Activated CD4-positive, alpha-beta T cell treated with anti-CD3 and anti-CD28 coated beads, Interleukin-2, Interleukin-6, amounts not matched to agents 100 ng/mL and 50 ng/mL, durations not matched to agents 16 hours and 8 hours (primary cell): Measurements from ENCODE around the gene GPSM1.
A peak's percentile ranks its signal among the peaks of the same experiment; 100 is the strongest.
"Not testable (repeated sequence)": the region's sequence is repeated elsewhere in the genome, so short reads cannot be mapped to it uniquely, and the experiment has no call there.

Source experiments
- DNase-seq: peaks from one replicate; pipeline ENCODE4 v3.0.0-alpha.2; 2020

Gene GPSM1

GRCh38 chr9:136346927-136347465 is 19.7 kb downstream of the GPSM1 start:
- DNase-seq: no peak

- no peak for DNase-seq
Observed at GRCh38 chr9:136347472-136348256, 20.3 kb downstream of the GPSM1 start.

- no peak for DNase-seq
Observed at GRCh38 chr9:136348691-136349090, 21.4 kb downstream of the GPSM1 start.

GRCh38 chr9:136349546-136349945 is 22.2 kb downstream of the GPSM1 start:
- DNase-seq: no peak

GRCh38 chr9:136351252-136351800 is 24.0 kb downstream of the GPSM1 start:
- DNase-seq: no peak

GRCh38 chr9:136351868-136352267 is 24.5 kb downstream of the GPSM1 start:
- not testable (repeated sequence) for DNase-seq

GRCh38 chr9:136352682-136353081 is 25.3 kb downstream of the GPSM1 start:
- DNase-seq: no peak

- no peak for DNase-seq
Observed at GRCh38 chr9:136353088-136353487, 25.7 kb downstream of the GPSM1 start.

GRCh38 chr9:136353757-136354488 is 26.6 kb downstream of the GPSM1 start:
- DNase-seq: no peak

- DNase-seq: no peak
Observed at GRCh38 chr9:136354592-136355085, 27.3 kb downstream of the GPSM1 start.

GRCh38 chr9:136355616-136356557 is 28.5 kb downstream of the GPSM1 start:
- DNase-seq: no peak

GRCh38 chr9:136357202-136357725 is 29.9 kb downstream of the GPSM1 start:
- DNase-seq: no peak

GRCh38 chr9:136358016-136358415 is 30.7 kb downstream of the GPSM1 start:
- DNase-seq: no peak

- no peak for DNase-seq
Observed at GRCh38 chr9:136358888-136359287, 31.5 kb downstream of the GPSM1 start.

GRCh38 chr9:136359774-136360718 is 32.7 kb downstream of the GPSM1 start:
- no peak for DNase-seq

- no peak for DNase-seq
Observed at GRCh38 chr9:136361047-136361753, 33.9 kb downstream of the GPSM1 start.

- no peak for DNase-seq
Observed at GRCh38 chr9:136361754-136362449, 34.6 kb downstream of the GPSM1 start.

- no peak for DNase-seq
Observed at GRCh38 chr9:136362450-136362784, 35.1 kb downstream of the GPSM1 start.

GRCh38 chr9:136363106-136363948 is 36.0 kb downstream of the GPSM1 start, which contains the start of gene DNLZ:
DNLZ (minus strand) TSS chr9:136363744; CDS start chr9:136363714, 30 bp downstream.
- DNase-seq: peak; percentile 99
